HG02840 (cell line): ENCODE data around the gene ZSCAN5A.
A peak's percentile ranks its signal among the peaks of the same experiment; 100 is the strongest.
"Not testable (repeated sequence)": the region's sequence is repeated elsewhere in the genome, so short reads cannot be mapped to it uniquely, and the experiment has no call there.

ENCODE experiments used
- ATAC-seq: cut with Tn5 transposase; IDR thresholded peaks from one replicate; pipeline ENCODE4 v1.9.1; 2021; ENCODE audit warnings: mild to moderate bottlenecking, moderate library complexity, moderate number of reproducible peaks; ENCODE audit not compliant: unreplicated experiment, low FRiP score

Gene ZSCAN5A

DNA sequence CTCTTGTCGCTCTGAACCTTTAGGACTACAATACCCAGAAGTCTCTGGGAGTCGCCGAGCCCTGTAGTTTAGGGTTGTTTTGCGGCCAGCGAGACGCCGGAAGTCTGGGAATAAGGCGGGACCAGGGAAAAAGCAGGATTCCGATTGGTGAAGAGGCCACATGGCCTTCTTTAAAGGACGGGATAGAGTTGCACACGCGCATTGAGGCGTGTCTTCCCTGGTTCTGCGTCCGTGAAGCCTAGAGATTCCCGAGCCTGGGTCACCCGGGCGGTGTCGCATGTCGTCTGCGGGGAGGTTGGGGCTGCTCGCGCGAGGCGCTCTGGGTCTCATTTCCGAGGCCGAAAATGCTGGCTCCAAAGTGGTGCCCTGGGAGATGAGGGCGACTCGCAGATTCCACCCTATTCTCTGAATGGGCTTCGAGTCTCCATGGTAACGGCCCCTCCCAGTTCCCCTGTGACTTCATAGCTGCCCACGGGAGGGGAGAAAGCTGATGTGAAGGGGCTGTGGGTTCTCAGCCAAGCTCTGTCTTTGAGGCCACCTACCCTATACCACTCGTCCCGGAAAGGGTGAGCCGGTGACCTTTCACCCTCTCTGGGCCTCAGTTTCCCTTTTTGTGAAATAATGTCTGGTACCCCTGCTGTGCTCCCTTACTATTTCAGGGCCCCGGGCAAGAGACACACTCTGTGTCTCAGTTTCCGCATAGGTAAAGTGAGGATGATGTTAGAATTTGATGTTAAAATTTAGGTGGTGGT is 614 bp upstream of the ZSCAN5A start:
- ATAC-seq = peak; percentile 87

- ATAC-seq = peak; percentile 1
Measured at GRCh38 chr19:56314018-56314380, 640 bp downstream of the ZSCAN5A start.

GRCh38 chr19:56312787-56313657 is 1.6 kb downstream of the ZSCAN5A start:
- no peak for ATAC-seq

DNA sequence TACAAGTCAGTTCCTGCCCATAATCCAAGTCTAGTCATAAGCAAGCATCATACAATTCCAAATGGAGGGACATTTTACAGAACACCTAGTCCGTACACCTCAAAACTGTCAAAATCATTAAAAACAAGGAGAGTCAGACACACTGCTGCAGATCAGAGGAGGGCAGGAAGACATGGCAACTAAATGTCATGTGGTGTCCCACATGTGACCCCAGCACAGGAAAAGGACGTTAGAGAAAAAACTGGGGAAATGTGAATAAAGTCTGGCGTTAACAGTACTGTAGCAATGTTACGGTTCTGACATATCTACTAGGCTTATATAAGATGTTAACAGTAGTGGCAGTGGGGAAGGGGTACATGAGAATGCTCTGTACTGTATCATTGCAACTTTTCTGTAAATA is 2.3 kb downstream of the ZSCAN5A start:
- no peak for ATAC-seq

DNA sequence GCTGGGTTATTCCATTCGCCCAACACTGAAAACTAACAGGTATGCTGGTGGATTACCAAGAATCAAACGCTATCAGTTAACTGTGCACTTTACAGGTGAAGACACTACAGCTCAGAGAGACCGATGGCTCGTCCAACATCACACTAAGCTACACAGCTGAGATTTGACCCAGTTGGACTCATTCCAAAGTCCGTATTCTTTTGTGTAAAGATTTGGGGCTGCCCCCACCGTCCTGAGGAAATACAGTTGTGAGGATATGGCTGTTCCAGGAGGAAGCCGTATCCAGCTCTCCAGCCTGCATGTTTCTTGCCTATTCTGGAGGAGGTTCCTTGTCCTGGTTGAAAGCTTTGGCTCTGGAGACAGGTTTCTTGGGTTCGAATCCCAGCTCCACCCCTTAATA is 4.2 kb downstream of the ZSCAN5A start:
- ATAC-seq = no peak

DNA sequence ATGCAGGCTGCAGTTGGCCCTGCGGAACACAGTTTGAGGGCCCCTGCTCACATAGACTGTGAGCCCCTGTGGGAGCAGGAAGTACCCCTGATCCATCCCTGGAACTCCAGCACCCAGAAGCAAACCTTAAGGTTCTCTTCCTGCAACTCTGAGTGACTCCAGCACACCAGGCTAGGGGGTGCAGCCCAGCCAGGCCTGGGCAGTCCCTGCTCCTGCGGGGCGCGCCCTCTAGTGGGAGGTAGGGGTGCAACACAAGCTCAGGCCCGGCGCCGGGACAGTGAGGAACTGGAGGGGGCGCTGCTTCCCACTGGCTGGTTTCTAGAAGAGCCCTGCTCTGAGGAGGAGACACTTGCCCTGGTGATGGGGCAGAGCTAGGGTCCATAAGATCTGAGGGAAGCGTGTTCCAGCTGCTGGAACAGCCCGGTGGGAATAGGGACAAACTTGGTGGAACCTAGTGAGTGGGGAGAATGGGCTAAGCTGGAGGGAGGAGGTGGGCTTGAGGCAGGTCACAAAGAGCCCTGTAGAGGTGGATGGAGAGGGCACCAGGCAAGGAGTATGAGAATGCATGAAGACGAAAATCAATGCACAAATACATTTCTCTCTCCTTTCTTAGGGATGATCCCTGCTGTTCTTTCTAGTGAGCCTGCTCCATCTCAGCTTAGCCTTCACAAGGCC is 5.0 kb downstream of the ZSCAN5A start:
- no peak for ATAC-seq

- ATAC-seq = no peak
Measured at GRCh38 chr19:56308792-56309191, 5.8 kb downstream of the ZSCAN5A start.

- not testable (repeated sequence) for ATAC-seq
Measured at GRCh38 chr19:56307062-56307461, 7.6 kb downstream of the ZSCAN5A start.

DNA sequence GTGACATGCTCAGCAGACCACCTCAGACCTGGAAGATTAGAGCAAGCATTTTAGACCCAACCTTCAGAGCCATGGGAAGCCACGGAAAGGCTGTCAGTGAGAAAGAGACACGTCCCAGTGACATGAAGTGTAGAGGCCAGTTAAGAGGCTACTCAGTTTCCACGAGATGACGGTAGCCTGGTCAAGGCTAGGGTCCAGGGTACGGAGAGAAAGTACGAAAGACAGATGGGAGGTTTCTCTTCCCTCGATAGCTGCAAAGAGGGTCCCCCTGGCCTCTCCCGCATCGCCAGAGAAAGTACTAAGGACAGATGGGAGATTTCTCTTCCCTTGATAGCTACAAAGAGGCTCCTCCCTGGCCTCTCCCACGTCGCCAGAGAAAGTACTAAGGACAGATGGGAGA is 8.6 kb downstream of the ZSCAN5A start:
- ATAC-seq = no peak

DNA sequence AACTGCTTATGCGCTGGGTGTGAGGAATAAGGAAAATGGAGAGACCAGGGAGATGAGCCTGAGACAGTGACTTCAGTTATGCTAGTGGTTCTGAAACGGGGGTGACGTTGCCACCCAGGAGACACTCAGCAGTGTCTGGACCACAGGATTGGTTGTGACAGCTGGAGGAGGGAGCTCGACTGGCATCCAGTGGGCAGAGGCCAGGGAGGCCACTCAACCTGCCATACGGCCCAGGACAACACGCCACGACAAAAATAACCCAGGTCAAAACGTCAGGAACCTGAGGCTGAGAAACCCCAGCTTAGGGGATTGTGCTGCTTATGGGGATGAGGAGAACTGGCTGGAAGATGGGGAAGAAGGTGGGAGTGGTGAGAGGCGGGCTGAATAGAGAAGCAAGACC is 10.4 kb downstream of the ZSCAN5A start:
- ATAC-seq = no peak

DNA sequence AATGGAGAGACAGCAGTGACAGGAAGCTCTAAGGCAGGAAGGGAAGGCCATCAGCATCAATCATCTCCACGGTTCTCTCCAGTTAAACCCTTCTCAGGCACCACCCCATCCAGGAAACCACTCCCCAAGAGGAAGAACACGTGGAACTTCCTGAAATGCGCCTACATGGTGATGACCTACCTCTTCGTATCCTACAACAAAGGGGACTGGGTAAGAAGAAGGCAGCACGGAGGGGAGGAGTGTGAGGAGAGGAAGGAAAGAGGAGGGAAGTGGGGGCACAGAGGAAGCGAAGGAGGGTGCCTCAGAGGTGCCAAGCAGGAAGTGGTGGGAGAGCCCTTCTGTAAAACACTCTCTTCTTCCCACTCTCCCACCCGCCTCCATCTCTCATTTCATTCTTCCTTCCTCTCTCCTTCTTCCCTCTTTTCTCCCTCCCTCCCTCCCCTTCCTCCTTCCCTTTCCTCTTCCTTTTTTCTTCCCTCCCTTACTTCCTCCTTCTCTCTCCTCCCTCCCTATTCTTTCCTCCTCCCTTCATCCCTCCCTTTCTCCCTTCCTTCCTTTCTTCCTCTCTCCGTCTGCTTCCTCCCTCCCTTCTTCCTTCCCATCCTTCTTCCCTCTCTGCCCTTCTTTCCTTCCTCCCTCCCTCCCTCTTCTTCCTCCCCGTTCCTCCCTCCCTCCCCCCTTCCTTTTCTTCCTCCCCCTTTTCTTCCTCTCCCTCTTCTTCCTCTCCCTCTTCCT is 12.6 kb downstream of the ZSCAN5A start:
- no peak for ATAC-seq

DNA sequence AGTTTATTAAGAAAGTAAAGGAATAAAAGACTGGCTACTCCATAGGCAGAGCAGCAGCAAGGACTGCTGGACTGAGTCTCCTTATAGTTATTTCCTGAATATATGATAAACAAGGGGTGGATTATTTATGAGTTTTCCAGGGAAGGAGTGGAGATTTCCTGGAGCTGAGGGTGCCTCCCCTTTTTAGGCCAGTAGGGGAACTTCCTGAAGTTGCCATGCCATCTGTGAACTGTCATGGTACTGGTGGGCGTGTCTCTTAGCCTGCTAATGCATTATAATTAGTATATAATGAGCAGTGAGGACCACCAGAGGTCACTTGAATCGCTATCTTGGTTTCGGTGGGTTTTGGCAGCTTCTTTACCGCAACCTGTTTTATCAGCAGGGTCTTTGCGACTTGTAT is 13.5 kb downstream of the ZSCAN5A start:
- ATAC-seq = no peak

DNA sequence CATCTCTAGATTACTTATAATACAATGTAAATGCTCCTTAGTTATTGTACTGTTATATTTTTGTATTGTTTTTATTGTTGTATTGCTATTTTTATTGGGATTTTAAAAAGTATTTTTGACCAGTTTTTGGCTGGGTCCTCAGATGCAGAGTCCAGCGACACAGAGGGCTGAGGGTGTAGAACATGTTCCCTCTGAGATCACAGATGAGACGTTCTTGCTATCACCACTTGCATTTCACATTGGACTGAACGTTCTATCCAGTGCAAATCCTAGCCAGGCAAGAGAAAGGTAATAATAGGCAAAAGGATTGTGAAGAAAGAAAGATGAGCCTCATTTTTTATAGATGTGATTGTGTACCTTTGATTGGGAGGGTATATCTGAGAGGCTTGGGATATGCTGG is 15.0 kb downstream of the ZSCAN5A start:
- no peak for ATAC-seq

DNA sequence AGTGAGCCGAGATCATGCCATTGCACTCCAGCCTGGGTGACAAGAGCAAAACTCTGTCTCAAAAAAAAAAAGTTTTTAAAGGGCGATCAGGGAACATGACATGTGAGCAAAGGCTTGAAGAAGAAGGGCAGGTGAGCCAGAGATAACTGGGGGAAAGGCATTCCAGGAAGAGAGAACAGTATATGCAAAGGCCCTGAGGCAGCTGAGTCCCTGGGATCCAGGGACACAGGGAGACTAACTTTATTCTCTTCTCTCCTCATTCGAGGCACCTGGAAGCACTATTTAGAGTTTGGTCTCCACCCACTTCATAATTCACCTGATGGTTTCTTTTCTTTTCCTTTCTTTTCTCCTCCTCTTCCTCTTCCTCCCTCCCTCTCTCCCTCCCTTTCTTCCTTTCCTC is 17.6 kb downstream of the ZSCAN5A start:
- no peak for ATAC-seq

GRCh38 chr19:56295531-56296455 is 18.8 kb downstream of the ZSCAN5A start:
- no peak for ATAC-seq

DNA sequence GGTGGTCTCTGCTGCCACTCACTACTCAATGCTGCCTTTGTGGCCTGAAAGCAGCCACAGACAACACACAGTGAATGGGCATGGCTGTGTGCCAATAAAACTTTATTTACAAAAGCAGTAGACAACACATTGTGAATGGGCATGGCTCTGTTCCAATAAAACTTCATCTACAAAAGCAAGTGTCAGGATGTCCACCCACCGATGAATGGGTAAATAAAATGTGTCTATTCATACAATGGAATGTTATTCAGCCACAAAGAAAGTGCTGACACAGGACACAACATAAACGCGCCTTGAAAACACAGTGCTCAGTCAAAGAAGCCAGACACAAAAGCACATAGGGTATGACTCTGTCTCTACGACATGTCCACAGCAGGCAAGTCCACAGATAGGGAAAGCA is 20.1 kb downstream of the ZSCAN5A start:
- ATAC-seq = no peak

GRCh38 chr19:56291867-56292266 is 22.8 kb downstream of the ZSCAN5A start:
- ATAC-seq = no peak

DNA sequence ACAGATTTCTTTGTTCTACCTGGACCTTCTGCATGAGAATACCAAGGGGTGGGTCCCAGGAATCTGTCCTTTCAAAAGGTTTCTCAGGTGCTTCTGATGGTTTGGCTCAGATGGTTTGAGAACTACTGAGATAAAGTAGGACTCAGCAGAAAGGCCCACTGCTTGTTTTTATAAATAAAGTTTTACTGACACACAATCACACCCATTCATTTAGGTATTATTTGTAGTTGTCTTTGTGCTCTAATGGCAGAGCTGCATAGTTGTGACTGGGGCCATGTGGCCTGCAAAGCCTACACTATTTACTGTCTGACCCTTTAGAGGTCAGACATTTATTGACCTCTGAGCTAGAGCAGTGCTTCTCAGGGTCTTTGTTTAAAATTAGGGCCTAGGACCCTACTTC is 24.5 kb downstream of the ZSCAN5A start:
- no peak for ATAC-seq

- ATAC-seq = no peak
Measured at GRCh38 chr19:56284746-56285145, 29.9 kb downstream of the ZSCAN5A start.

DNA sequence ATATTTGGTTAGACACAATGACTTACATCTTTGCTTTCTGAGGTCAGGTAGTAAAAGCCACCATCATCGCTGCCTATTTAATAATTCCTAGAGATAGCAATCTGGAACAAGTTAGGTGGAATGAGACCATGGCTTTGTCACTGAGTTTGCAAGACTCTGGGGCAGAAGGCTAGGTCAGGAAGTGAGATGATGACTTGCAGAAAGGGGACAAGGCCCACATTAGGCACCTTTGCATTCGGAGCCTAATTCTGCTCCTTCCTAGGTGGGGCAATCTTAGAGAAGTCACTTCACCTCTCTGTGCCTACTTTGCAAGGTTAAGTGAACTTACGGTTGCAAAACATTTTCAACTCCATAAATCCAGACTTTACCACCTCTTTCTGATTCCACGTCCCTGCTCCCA is 31.8 kb downstream of the ZSCAN5A start:
- no peak for ATAC-seq
